Iris pigment epithelial cell (primary cell): Measurements from ENCODE around the gene TLR6.
"Not testable (repeated sequence)": the region's sequence is repeated elsewhere in the genome, so short reads cannot be mapped to it uniquely, and the experiment has no call there.

Experiments used
- DNase-seq: peaks from one replicate; pipeline ENCODE4 v3.0.0-alpha.2; 2011; ENCODE audit warnings: low read depth

TLR6 gene

GRCh38 chr4:38785041-38785790, 71.4 kb downstream of the TLR6 start:
- DNase-seq, result no peak

GRCh38 chr4:38784141-38784540, 72.5 kb downstream of the TLR6 start:
- no peak for DNase-seq

DNA sequence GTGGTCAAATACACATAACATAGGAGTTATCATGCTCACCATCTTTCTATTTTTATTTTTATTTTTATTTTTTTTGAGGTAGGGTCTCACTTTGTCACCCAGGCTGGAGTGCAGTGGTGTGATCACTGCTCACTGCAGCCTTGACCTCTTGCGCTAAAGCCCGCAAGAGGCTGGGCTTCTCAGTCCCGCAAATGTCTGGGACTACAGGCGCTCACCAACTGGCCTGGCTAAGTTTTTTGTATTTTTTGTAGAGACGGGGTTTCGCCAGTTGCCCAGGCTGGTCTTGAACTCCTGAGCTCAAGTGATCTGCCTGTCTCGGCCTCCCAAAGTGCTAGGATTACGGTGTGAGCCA, 73.5 kb downstream of the TLR6 start:
- no peak for DNase-seq

DNA sequence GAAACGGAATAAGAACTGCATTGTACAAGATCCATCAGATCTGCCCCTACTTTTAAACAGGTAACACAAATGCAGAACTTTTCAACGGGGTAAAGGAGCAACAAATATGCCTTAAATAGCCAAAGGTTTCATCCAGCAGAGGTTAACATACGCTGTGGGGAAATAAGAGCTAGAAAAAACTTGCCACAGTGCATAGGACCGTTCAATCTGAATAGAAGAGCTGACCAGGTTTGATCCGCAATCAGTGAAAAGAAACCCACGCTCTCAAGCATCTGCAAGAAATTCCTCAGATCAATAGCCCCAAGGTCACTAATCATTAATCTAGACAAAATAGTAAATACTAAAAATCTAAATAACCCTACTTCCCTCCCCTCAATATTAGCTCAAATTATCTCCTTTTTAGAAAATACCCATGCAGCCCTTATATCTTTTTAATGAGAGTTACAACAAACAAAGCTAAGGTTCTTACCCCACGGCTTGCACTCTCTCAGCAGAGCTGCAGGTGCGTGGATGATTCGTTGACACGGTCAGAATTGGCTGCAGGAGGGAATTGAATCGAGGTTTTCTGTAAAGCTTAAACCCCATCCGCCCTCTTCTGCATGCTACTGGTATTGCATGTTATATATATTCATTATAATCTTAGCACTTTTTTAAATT, 74.0 kb downstream of the TLR6 start, which contains the start of gene TLR10:
TLR10 (minus strand) TSS at position 539 of the 657 bp plus-strand sequence. CDS start 7,400 bp downstream, outside the sequence.
- peak; percentile 54 for DNase-seq

DNA sequence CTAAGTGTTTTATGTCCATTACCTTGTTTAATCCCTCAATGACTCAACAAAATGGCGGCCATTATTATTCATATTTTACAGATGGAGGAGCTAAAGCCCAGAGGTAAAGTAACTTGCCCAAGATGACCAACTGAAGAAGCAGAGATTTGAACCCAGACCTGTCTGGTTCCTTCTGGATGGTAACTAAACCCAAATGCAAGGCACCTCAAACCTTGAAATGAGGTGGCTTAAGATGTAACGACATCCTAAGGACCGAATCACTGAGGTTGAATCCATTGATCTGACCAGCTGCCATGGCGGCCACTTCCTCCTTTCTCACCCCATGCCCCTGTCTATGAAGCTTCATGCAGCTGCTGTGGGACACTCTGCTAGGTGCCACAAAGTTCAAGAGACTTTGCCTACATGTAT, 74.8 kb downstream of the TLR6 start:
- no peak for DNase-seq

- DNase-seq, result no peak
Measured at GRCh38 chr4:38780833-38781484, 75.7 kb downstream of the TLR6 start.

GRCh38 chr4:38779790-38780189, 76.8 kb downstream of the TLR6 start:
- DNase-seq, result no peak

- DNase-seq, result not testable (repeated sequence)
Measured at GRCh38 chr4:38777925-38778324, 78.7 kb downstream of the TLR6 start.

DNA sequence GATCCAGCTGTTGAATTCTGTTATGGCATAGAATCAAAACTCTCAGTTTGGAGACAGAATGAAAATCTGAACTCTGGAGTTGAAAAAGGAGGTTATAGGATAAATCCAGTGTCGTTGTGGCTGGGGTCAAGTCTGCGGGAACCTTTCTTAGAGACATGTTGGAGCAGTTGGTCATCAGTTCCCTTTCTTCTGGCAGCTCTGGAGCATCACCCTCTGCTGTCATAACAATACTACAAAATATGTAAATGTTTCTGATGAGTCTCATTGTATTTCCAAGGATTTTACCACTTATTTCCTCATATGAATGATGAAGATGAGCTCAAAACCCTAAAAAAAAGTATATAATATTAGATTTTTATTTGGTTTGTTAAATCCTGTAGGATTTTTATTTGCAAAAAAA, 81.3 kb downstream of the TLR6 start:
- DNase-seq, result no peak

- peak; percentile 29 for DNase-seq
Measured at GRCh38 chr4:38774181-38774955, 82.2 kb downstream of the TLR6 start.
